Activated CD8-positive, alpha-beta memory T cell treated with anti-CD3 and anti-CD28 coated beads, Interleukin-2, amount 50 U/mL, for 1 hour (primary cell): ENCODE results near the gene CECR2.
"Not testable (repeated sequence)": the region's sequence is repeated elsewhere in the genome, so short reads cannot be mapped to it uniquely, and the experiment has no call there.

Source experiments
- DNase-seq: peaks from one replicate; pipeline ENCODE4 v3.0.0-alpha.2; 2020; ENCODE audit errors: extremely low read depth

CECR2 gene

DNA sequence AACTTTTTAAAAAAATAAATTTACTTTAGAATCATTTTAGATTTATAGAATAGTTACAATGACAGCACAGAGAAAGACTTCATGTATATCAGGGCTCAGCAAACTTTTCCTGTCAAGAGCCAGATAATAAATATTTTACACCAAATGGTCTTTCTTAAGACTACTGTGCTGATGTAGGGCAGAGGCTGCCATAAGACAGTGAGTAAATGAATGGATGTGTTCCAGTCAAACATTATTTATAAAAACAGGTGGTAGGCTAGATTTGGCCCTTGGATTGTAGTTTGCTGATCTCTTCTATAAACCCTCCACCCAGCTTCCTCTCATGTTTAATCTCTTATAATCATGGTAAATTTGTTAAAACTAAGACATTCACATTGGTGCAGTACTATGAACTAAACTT, 33.0 kb downstream of the CECR2 start:
- no peak for DNase-seq

DNA sequence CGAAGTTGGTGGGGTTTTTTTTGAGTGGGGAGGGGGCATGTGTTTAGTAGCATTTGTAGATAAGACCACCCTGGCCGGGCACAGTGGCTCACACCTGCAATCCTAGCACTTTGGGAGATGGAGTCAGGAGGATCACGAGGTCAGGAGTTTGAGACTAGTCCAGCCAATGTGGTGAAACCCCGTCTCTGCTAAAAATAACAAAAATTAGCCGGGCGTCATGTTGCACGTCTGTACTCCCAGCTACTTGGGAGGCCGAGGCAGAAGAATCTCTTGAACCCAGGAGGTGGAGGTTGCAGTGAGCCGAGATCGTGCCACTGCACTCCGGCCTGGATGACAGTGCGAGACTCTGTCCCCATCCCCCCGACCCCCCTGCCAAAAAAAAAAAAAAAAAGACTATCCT, 34.6 kb downstream of the CECR2 start:
- no peak for DNase-seq

GRCh38 chr22:17407643-17408042, 38.4 kb downstream of the CECR2 start:
- no peak for DNase-seq

GRCh38 chr22:17410576-17410975, 41.3 kb downstream of the CECR2 start:
- DNase-seq = no peak

- DNase-seq = no peak
Measured at GRCh38 chr22:17411213-17411612, 42.0 kb downstream of the CECR2 start.

DNA sequence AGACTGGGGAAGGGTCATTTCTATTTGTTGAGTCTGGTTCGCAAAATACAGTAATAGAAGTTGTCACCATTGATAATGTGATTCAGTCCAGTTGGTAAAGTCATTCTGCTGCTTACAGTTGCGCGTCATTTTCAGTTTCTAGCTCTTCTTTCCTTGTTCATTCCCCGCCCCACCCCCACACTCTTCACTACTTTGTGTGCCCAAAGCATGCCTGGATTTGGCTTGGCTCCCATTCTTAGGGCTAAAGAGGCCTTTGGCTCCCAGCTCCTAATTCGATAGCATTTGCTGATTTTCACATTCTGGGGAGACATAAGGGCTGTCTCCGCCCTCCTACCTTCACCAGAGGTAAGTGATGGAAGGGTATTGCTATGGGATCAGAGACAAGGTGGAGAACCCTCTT, 43.0 kb downstream of the CECR2 start:
- no peak for DNase-seq

DNA sequence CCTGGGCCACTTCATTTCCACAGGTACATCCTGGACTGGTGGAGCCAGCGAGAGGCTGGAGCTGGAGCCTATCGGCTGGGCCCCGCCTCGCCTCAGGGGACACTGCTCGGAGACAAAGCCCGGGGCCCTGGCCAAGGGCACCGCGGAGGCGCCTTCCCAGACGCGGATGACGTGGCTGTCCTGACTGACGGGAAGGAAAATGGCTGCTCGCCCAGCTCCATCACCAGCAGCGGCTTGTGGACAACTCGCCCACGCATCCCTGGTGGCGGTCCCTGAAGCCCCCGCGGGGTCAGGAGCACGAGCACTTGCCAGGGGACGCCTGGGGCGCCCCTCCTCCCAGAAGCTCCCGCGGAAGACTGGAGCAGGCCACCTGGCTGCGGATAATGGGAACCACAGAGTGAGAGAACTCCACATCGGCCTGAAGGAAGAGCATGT, 49.6 kb downstream of the CECR2 start:
- DNase-seq = no peak

DNA sequence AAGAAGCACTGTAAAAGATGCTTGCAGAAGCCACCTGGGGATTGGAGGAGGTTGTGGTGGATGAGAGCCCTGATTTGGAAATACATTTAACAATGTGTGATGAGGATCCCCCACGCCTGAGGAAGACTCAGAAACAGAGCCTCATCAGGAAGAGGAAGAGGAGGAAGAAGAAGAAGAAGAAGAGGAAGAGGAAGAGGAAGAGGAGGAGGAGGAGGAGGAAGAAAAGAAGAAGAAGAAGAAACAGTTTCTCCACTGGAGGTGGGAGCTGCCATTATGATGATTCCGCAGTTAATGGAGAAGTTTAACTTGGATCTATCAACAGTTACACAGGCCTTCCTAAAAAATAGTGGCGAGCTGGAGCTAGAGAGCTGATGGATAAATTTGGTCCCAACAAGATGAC, 50.1 kb downstream of the CECR2 start:
- no peak for DNase-seq

DNA sequence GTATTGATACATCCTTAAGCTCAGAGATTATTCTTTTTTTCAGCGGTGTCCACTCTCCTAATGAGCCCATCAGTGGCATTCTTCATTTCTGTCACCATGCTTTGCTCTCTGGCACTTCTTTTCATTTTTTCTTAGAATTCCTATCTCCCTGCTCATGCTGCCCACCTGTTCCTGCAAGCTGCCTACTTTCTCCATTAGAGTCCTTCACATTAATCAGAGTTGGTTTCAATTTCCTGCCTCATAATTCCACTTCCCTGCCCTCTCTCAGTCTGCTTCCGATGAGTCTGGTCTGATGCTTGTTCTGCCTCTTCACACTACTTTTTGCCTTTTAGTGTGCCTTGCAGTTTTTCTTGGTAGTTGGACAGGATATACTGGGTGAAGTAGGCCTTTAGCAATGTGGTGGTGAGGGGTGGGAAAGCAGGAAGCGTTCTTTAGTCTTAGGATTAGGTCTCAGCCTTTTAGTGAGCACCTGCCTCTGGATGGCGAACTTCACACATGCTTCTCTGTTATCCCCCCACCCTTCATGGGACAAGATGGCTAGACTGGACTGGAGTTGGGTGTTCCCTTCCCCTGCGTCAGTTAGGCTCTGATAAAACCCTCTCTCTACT, 53.6 kb downstream of the CECR2 start:
- DNase-seq = no peak

- no peak for DNase-seq
Measured at GRCh38 chr22:17423616-17424015, 54.4 kb downstream of the CECR2 start.

DNA sequence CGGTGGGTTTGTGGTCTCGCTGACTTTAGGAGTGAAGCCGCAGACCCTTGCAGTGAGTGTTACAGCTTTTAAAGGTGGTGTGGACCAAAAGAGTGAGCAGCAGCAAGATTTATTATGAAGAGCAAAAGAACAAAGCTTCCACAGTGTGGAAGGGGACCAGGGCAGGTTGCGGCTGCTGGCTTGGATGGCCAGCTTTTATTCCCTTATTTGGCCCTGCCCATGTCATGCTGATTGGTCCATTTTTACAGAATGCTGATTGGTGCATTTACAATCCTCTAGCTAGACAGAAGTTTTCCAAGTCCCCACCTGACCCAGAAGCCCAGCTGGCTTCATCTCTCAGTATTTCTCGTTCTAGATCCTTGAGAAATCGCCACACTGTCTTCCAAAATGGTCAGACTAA, 58.3 kb downstream of the CECR2 start:
- DNase-seq = not testable (repeated sequence)

GRCh38 chr22:17429516-17429915, 60.3 kb downstream of the CECR2 start:
- no peak for DNase-seq

DNA sequence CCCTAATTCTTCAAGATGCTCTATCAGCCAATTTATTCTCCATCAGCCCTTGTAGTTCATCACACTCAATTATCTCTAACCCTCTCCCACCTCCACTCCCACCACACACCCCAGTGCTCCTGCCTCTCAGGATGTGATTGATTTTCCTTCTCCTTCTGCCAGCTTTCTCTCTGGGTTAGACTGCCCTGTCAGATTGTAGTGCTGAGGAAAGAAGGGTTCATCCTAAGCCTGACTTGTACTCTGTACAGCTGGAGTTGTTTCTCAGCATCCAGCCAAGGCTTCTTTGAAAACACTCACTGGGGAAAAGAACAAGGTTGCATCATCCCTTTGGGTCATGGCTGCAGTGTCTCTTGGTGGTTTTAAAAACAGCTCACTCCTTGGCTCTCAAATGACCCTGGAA, 61.2 kb downstream of the CECR2 start:
- DNase-seq = no peak

- no peak for DNase-seq
Measured at GRCh38 chr22:17431179-17431578, 61.9 kb downstream of the CECR2 start.

DNA sequence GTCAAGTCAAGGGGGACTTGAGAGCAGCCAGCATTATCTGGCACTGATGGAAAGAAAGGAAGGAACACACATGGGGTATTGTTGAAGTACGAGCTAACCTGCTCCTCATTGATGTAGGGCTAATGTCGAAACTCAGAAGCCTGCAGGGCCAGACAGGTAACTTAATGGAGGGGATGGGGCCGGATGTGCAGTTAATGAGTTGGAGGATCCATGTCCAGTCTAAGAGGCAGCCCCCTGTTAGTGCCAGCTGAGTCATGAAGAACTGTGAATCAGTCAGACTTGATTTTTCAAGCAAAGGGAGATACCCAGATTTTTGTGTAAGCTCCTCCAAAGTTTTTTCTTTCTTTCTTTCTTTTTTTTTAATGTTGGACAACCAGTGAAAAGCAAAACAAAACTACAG, 65.6 kb downstream of the CECR2 start:
- no peak for DNase-seq

- DNase-seq = no peak
Measured at GRCh38 chr22:17435375-17435774, 66.1 kb downstream of the CECR2 start.

DNA sequence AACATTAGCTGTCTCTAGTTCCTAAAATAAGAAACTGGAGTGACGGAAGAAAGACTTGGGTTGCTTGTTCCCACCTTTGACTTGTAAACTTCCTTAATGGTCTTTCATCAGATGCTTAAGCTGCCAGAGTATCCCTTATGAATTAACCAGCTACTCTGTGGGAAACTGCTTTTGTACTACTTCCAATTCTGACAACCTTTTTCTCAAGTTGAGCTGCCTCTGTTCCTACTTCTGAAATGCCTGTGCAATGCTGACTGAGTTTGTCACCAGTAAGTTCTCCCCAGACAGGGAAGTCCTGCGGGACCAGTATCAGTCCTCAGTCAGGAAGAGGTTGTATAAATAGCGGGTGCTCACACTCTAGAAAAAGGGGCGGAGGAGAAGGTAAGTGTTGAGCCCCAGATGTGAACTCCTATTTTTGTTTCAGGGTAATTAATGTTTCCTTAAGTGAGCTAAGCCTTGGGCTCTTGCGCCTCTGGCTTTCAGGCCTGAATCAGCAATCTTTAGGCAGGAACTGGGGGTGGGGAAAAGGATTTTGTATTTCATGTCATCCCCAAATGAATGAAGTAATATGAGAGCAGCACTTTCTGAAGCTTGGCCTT, 67.2 kb downstream of the CECR2 start:
- no peak for DNase-seq

GRCh38 chr22:17436981-17437412, 67.7 kb downstream of the CECR2 start:
- no peak for DNase-seq

- no peak for DNase-seq
Measured at GRCh38 chr22:17438026-17438425, 68.8 kb downstream of the CECR2 start.

DNA sequence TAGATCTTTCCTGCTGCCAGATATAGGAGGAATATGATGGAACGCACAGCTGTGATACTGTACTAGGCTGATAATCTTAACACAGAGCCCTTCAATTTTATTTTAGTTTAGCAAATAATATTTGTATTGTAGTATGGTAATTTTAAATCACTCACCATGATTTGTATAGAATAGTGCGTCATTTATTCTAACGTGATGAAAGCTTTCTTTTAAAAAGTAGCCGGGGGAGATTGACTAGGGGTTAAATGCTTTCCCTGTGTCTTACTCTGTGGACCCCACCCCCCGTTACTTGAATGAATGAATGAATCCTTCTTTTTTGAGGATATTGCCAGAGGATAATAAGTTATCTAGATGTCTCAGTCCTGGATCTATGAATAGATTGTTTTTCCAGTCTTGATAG, 72.1 kb downstream of the CECR2 start:
- DNase-seq = no peak

GRCh38 chr22:17443405-17444203, 74.3 kb downstream of the CECR2 start:
- no peak for DNase-seq

- DNase-seq = no peak
Measured at GRCh38 chr22:17444204-17444504, 74.9 kb downstream of the CECR2 start.

DNA sequence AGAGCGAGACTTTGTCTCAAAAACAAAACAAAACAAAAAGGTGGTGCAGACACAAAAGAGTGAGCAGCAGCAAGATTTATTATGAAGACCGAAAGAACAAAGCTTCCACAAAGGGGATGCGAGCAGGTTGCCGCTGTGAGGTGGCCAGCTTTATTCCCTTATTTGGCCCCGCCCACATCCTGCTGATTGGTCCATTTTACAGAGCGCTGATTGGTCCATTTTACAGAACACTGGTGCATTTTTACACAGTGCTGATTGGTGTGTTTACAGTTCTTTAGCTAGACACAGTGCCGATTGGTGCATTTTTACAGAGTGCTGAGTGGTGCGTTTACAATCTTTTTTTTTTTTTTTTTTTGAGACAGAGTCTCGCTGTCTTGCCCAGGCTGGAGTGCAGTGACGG, 77.4 kb downstream of the CECR2 start:
- no peak for DNase-seq
